ENCODE data around the gene SLC29A2.

SLC29A2 gene

DNA sequence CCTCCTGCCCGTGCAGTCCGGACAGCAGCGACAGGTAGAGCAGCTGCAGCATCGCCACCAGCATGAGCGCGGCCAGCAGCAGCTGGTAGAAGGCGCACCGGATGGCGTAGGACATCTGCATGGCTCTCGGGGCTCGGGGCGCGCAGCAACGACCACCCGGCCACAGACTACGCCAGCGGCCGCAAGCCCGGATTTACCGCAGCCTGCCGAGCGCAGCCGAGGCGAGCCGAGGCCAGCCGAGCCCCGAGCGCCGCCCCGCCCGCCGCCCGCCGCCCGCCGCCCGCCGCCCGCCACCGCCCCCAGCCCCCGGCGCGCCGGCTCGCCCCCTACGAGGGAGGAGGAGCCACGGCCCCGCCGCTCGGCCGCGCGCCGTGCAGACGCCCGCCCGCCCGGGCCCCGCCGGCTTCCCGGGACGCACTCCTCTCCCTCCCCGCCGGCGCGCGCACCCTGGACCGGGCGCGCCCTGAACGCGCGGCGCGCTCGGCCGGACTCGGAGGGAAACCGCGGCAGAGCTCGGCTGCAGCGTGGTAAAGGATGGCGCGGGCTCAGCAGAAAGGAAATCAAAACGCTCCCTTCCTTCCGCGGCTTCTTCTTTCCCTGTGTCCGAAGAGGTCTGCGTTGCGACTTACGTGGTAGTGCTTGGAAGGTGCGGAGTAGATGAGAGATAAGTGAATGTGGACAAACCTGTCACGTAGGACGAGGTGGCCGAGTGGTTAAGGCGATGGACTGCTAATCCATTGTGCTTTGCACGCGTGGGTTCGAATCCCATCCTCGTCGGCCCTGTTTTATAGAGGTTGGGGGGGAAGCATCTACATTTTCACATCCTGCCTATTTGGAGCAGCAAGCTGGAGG is 23.9 kb downstream of the SLC29A2 start, which contains the start of gene B4GAT1:
Gene B4GAT1, minus strand, starts transcription at position 205 of the 852 bp plus-strand sequence. Its CDS starts 84 bp downstream, at position 121.
- CTCF ChIA-PET = interaction anchor here (0.9 to 1.1 kb wide), 2 partner anchors 16 to 35 kb away, joined by 3 to 7 read pairs; no protein-coding TSS in a partner anchor

GRCh38 chr11:66346476-66347424 is 24.8 kb downstream of the SLC29A2 start:
- CTCF ChIA-PET = interaction anchor here (0.5 to 1.9 kb wide), 3 partner anchors 17 to 42 kb away, joined by 4 read pairs; no protein-coding TSS in a partner anchor

More for the DNA sequence above, 23.9 kb downstream of the SLC29A2 start, which contains the start of gene B4GAT1:
- POLR2A ChIA-PET = interaction anchor here (0.7 to 4.4 kb wide), 9 partner anchors 10 to 970 kb away, joined by 3 to 19 read pairs (median 4); partner anchors contain the start of genes RIN1, SLC29A2 and YIF1A
- TF ChIP-seq NFRKB (IDR thresholded peaks at IDR 0.05) = no peak
- peak; percentile 48; the same call in 1 of the 2 replicates for TF ChIP-seq L3MBTL2 (conservative IDR thresholded peaks at IDR 0.05)
- TF ChIP-seq CTBP1 (IDR thresholded peaks at IDR 0.05; ENCODE audit: borderline replicate concordance) = peak; percentile 71; the same call in 1 of the 2 replicates
- TF ChIP-seq SUZ12 (IDR thresholded peaks at IDR 0.05) = no peak
- no peak for TF ChIP-seq SP1 (IDR thresholded peaks at IDR 0.05)
- TF ChIP-seq TARDBP (IDR thresholded peaks at IDR 0.05) = peak; percentile 69
- peak; percentile 72 for DNase-seq (ENCODE audit: extremely low spot score)

DNA sequence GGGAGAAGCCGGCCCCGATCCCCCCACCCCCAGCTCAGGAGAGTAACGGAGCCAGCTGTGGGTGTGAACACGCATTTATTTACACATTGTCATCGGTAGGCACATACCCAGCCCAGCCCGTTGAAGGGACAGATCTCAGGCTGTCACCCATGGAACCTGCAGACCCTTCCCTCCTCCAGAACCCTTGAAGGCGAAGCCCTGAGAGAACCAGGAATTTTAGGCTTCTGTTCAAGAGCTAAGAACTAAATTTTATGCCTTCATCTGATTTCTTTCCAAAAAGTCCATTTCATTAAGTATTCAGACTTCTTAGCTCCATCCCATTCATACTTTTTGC is 26.3 kb downstream of the SLC29A2 start:
- CTCF ChIA-PET = interaction anchor here (0.6 to 1.9 kb wide), 3 partner anchors 19 to 34 kb away, joined by 3 to 4 read pairs (median 4); no protein-coding TSS in a partner anchor
- DNase-seq (ENCODE audit: extremely low spot score) = no peak
- TF ChIP-seq SUZ12 (IDR thresholded peaks at IDR 0.05) = no peak
- no peak for TF ChIP-seq HDGF (IDR thresholded peaks at IDR 0.05; ENCODE audit: borderline replicate concordance)
- TF ChIP-seq L3MBTL2 (conservative IDR thresholded peaks at IDR 0.05) = no peak
- TF ChIP-seq SP1 (IDR thresholded peaks at IDR 0.05) = no peak
- no peak for TF ChIP-seq FOXK2 (IDR thresholded peaks at IDR 0.05)
- TF ChIP-seq ZNF384 (IDR thresholded peaks at IDR 0.05) = no peak
- TF ChIP-seq ARNT (IDR thresholded peaks at IDR 0.05) = no peak
- no peak for TF ChIP-seq BHLHE40 (IDR thresholded peaks at IDR 0.05; ENCODE audit: borderline replicate concordance)
- TF ChIP-seq CTBP1 (IDR thresholded peaks at IDR 0.05; ENCODE audit: borderline replicate concordance) = no peak
- TF ChIP-seq LEF1 (IDR thresholded peaks at IDR 0.05; ENCODE audit: borderline replicate concordance) = no peak
- TF ChIP-seq FOXA1 (IDR thresholded peaks at IDR 0.05) = no peak
- TF ChIP-seq ELF4 (IDR thresholded peaks at IDR 0.05) = no peak
- TF ChIP-seq, protein P1, sequence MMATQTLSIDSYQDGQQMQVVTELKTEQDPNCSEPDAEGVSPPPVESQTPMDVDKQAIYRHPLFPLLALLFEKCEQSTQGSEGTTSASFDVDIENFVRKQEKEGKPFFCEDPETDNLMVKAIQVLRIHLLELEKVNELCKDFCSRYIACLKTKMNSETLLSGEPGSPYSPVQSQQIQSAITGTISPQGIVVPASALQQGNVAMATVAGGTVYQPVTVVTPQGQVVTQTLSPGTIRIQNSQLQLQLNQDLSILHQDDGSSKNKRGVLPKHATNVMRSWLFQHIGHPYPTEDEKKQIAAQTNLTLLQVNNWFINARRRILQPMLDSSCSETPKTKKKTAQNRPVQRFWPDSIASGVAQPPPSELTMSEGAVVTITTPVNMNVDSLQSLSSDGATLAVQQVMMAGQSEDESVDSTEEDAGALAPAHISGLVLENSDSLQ (IDR thresholded peaks at IDR 0.05) = no peak
- no peak for TF ChIP-seq TARDBP (IDR thresholded peaks at IDR 0.05)
- no peak for TF ChIP-seq FOXM1 (IDR thresholded peaks at IDR 0.05; ENCODE audit: borderline replicate concordance)
- no peak for TF ChIP-seq NFRKB (IDR thresholded peaks at IDR 0.05)
- POLR2A ChIA-PET = interaction anchor here (0.8 to 4.4 kb wide), 8 partner anchors 9 to 498 kb away, joined by 3 to 19 read pairs (median 4); partner anchors contain the start of genes DPP3, RAB1B, RCE1 and RIN1

More at GRCh38 chr11:66346476-66347424, 24.8 kb downstream of the SLC29A2 start:
- POLR2A ChIA-PET = interaction anchor here (0.9 to 4.4 kb wide), 9 partner anchors 9 to 971 kb away, joined by 3 to 19 read pairs (median 5); partner anchors contain the start of genes RIN1, SLC29A2 and YIF1A
- no peak for DNase-seq (ENCODE audit: extremely low spot score)
- no peak for TF ChIP-seq FOXA1 (IDR thresholded peaks at IDR 0.05)
- peak; percentile 46; the same call in 1 of the 2 replicates for TF ChIP-seq L3MBTL2 (conservative IDR thresholded peaks at IDR 0.05)
- TF ChIP-seq SP1 (IDR thresholded peaks at IDR 0.05) = no peak
- TF ChIP-seq ARNT (IDR thresholded peaks at IDR 0.05) = no peak
- TF ChIP-seq BHLHE40 (IDR thresholded peaks at IDR 0.05; ENCODE audit: borderline replicate concordance) = no peak
- no peak for TF ChIP-seq FOXK2 (IDR thresholded peaks at IDR 0.05)
- TF ChIP-seq LEF1 (IDR thresholded peaks at IDR 0.05; ENCODE audit: borderline replicate concordance) = no peak

- POLR2A ChIA-PET = interaction anchor here (1.0 to 4.4 kb wide), 7 partner anchors 9 to 498 kb away, joined by 3 to 19 read pairs (median 4); partner anchors contain the start of genes RAB1B, RCE1, RIN1 and SLC29A2
- peak; percentile 93 for DNase-seq (ENCODE audit: extremely low spot score)
- TF ChIP-seq NFRKB (IDR thresholded peaks at IDR 0.05) (no peak), ELF4 (IDR thresholded peaks at IDR 0.05) (peak; percentile 60), SUZ12 (IDR thresholded peaks at IDR 0.05) (no peak)
- CTCF ChIA-PET = interaction anchor here (0.6 to 1.9 kb wide), 2 partner anchors 23 to 33 kb away, joined by 3 to 4 read pairs; no protein-coding TSS in a partner anchor
Measured at GRCh38 chr11:66344550-66345315, 26.8 kb downstream of the SLC29A2 start, which contains the start of gene BRMS1. TSS of gene BRMS1 (minus strand) at chr11:66345104. CDS start at chr11:66342234, 2,870 bp downstream.

- POLR2A ChIA-PET = interaction anchor here (1.7 kb wide), 1 partner anchor 8 kb away, joined by 6 read pairs; the partner anchor contains the start of gene RIN1
- no peak for DNase-seq (ENCODE audit: extremely low spot score)
- CTCF ChIA-PET = no interaction called here
- TF ChIP-seq ELF4 (IDR thresholded peaks at IDR 0.05) = no peak
- no peak for TF ChIP-seq ARNT (IDR thresholded peaks at IDR 0.05)
- no peak for TF ChIP-seq HDGF (IDR thresholded peaks at IDR 0.05; ENCODE audit: borderline replicate concordance)
- TF ChIP-seq TARDBP (IDR thresholded peaks at IDR 0.05) = no peak
- no peak for TF ChIP-seq L3MBTL2 (conservative IDR thresholded peaks at IDR 0.05)
- no peak for TF ChIP-seq SUZ12 (IDR thresholded peaks at IDR 0.05)
- no peak for TF ChIP-seq CTBP1 (IDR thresholded peaks at IDR 0.05; ENCODE audit: borderline replicate concordance)
- no peak for TF ChIP-seq BHLHE40 (IDR thresholded peaks at IDR 0.05; ENCODE audit: borderline replicate concordance)
- TF ChIP-seq, protein P1 (IDR thresholded peaks at IDR 0.05) = no peak
- no peak for TF ChIP-seq ZNF384 (IDR thresholded peaks at IDR 0.05)
- TF ChIP-seq SP1 (IDR thresholded peaks at IDR 0.05) = no peak
- no peak for TF ChIP-seq FOXK2 (IDR thresholded peaks at IDR 0.05)
- TF ChIP-seq FOXM1 (IDR thresholded peaks at IDR 0.05; ENCODE audit: borderline replicate concordance) = no peak
- TF ChIP-seq NFRKB (IDR thresholded peaks at IDR 0.05) = no peak
- TF ChIP-seq FOXA1 (IDR thresholded peaks at IDR 0.05) = no peak
- no peak for TF ChIP-seq LEF1 (IDR thresholded peaks at IDR 0.05; ENCODE audit: borderline replicate concordance)
Measured at GRCh38 chr11:66343176-66343575, 28.4 kb downstream of the SLC29A2 start.

Measured in HEK293T (cell line).